CD4-positive, alpha-beta T cell (primary cell): ENCODE results near the gene RBPJL. TPM values are rescaled to one million over a fixed set of nuclear protein-coding genes. Genes with fewer than 3 reads are reported as not detected.

Experiments
- ATAC-seq: fragments of 200-7000 bp; cut with Tn5 transposase; one replicate; pipeline ENCODE4 v1.10.0; 2022; ENCODE audit warnings: mild to moderate bottlenecking; ENCODE audit not compliant: poor library complexity
- CTCF ChIA-PET: fragments of 350-600 bp; sonication (Branson Sonifier 250); formaldehyde crosslinking; loops from one replicate; lab custom pipeline; 2021; ENCODE audit warnings: antibody characterized with exemption, inconsistent platforms; lab: Charles Lee
- POLR2A ChIA-PET: fragments of 350-600 bp; sonication (Branson Sonifier 250); formaldehyde crosslinking; loops from one replicate; lab custom pipeline; 2021; ENCODE audit warnings: antibody characterized with exemption, inconsistent platforms; lab: Charles Lee
- DNase-seq, 14 experiments: peaks; one replicate each; pipeline ENCODE4 v3.0.0-alpha.2; 2013 to 2020; ENCODE audit warnings: mixed read lengths in 2 of 14
- H3K27ac ChIP-seq, 2 donors: one replicate each; pipeline versions ENCODE4 v1.5.1 to v1.7.0; 2013; ENCODE audit warnings: low read length in 2 of 2, low read depth in 1 of 2, mild to moderate bottlenecking in 1 of 2
- H3K27me3 ChIP-seq, 2 experiments: 1 replicate in 1 of 2; 2 replicates in 1 of 2; pipeline versions ENCODE4 v1.6.1 to v1.7.0; 2013; ENCODE audit warnings: low read length in 2 of 2, control low read depth in 1 of 2, mild to moderate bottlenecking in 1 of 2, moderate library complexity in 1 of 2; ENCODE audit not compliant: insufficient read depth in 2 of 2, control insufficient read depth in 1 of 2
- H3K36me3 ChIP-seq: one replicate; pipeline ENCODE4 v1.6.1; 2013; ENCODE audit warnings: low read length, control low read depth; ENCODE audit not compliant: insufficient read depth
- H3K4me1 ChIP-seq: one replicate; pipeline ENCODE4 v1.6.1; 2013; ENCODE audit warnings: low read length, control low read depth; ENCODE audit not compliant: insufficient read depth
- H3K4me3 ChIP-seq: one replicate; pipeline ENCODE4 v1.5.1; 2013; ENCODE audit warnings: mild to moderate bottlenecking, low read length, moderate library complexity
- H3K9me3 ChIP-seq, 2 experiments: 1 replicate in 1 of 2; 2 replicates in 1 of 2; pipeline versions ENCODE4 v1.6.1 to v1.7.0; 2013; ENCODE audit warnings: low read length in 2 of 2, mild to moderate bottlenecking in 2 of 2, control low read depth in 1 of 2, moderate library complexity in 1 of 2; ENCODE audit not compliant: control insufficient read depth in 1 of 2, insufficient read depth in 1 of 2
- H3K27ac Mint-ChIP-seq: one replicate; pipeline ENCODE4 v1.8.0; 2020; ENCODE audit warnings: mixed read lengths
- H3K27me3 Mint-ChIP-seq: one replicate; pipeline ENCODE4 v1.8.0; 2021; ENCODE audit warnings: mixed read lengths
- H3K36me3 Mint-ChIP-seq: one replicate; pipeline ENCODE4 v1.8.0; 2021; ENCODE audit warnings: low read depth, mixed read lengths
- H3K4me1 Mint-ChIP-seq: one replicate; pipeline ENCODE4 v1.8.0; 2021; ENCODE audit warnings: low read depth, mixed read lengths
- H3K4me3 Mint-ChIP-seq: one replicate; pipeline ENCODE4 v1.8.0; 2020; ENCODE audit warnings: mild to moderate bottlenecking, mixed read lengths
- H3K9me3 Mint-ChIP-seq: one replicate; pipeline ENCODE4 v1.8.0; 2020; ENCODE audit warnings: mixed read lengths
- intact Hi-C, 2 experiments: fragments of 100-400 bp; cut with DNase I in 1 of 2; cut with micrococcal nuclease in 1 of 2; formaldehyde crosslinking; loops; one replicate each; pipeline versions ENCODE4 v1.15.1 to v1.9.0; 2023 to 2025; cut with DNase I, micrococcal nuclease
- total RNA-seq, 174 experiments: library from RNA in 2 of 174; stranded (reverse) in 2 of 174; gene quantifications; one replicate each; pipeline ENCODE4 v1.2.3 and lab custom pipeline; 2021 to 2026
- TF ChIP-seq, protein P1 (sequence below): fragments of 200-600 bp; IDR thresholded peaks from one replicate; pipeline ENCODE4 v1.8.0; 2022; ENCODE audit warnings: antibody characterized with exemption, mild to moderate bottlenecking

The RBPJL gene
- total RNA-seq, 2 experiments from 2014 or later, result not detected

DNA sequence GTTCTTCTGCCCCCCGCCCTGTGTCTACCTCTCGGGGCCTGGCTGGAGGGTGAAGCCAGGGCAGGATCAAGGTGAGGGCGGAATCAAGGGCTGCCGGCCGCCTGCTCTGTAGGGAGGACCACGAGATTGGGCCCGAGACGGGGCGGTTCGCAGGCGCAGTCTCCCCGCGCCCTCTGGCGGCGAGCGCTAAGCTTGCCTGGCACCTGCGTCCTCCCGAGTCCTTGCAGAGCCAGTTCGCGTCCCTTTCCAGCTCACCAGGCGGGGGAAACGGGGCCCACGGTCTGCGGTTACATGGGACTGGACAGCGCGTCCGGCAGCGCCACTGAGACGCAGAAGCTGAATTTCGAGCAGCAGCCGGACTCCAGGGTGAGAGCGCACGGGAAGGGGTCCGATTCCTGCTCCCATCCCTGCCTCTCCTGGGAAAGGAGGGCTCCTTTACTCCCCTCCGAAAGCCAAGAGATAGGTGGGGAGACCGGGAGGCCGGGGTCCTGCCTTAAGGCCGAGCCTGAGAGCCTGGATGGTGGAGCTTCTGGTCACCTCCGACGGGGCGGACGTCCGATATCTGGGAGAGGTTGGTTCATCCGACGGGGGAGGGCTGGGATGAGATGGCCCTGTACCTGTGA is 5.1 kb downstream of the RBPJL start:
- Histone ChIP-seq H3K27me3 (peaks cover 33 to 43% of the 10 kb centered on the region in 2 experiments), H3K4me3 (no peak overlapping the region), H3K36me3 (no peaks in the 10 kb centered on the region), H3K27ac (no peak overlapping the region), H3K9me3 (peaks cover 0 to 15% of the 10 kb centered on the region in 2 experiments), H3K4me1 (peaks cover 8% of the 10 kb centered on the region)
- DNase-seq, result peak in 13 of 14 experiments; percentile 32 to 75 (median 48)
- Mint-ChIP-seq H3K4me1 (peaks cover 7% of the 10 kb centered on the region), H3K4me3 (no peak overlapping the region), H3K27ac (no peak overlapping the region), H3K9me3 (no peaks in the 10 kb centered on the region), H3K27me3 (peaks cover 83% of the 10 kb centered on the region), H3K36me3 (no peaks in the 10 kb centered on the region)
- CTCF ChIA-PET, result interaction anchor here (0.6 to 1.7 kb wide), 13 partner anchors 9 to 626 kb away, joined by 3 to 12 read pairs (median 4); partner anchors contain the start of gene SYS1
- POLR2A ChIA-PET, result no interaction called here
- TF ChIP-seq, protein P1, sequence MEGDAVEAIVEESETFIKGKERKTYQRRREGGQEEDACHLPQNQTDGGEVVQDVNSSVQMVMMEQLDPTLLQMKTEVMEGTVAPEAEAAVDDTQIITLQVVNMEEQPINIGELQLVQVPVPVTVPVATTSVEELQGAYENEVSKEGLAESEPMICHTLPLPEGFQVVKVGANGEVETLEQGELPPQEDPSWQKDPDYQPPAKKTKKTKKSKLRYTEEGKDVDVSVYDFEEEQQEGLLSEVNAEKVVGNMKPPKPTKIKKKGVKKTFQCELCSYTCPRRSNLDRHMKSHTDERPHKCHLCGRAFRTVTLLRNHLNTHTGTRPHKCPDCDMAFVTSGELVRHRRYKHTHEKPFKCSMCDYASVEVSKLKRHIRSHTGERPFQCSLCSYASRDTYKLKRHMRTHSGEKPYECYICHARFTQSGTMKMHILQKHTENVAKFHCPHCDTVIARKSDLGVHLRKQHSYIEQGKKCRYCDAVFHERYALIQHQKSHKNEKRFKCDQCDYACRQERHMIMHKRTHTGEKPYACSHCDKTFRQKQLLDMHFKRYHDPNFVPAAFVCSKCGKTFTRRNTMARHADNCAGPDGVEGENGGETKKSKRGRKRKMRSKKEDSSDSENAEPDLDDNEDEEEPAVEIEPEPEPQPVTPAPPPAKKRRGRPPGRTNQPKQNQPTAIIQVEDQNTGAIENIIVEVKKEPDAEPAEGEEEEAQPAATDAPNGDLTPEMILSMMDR, result peak; percentile 69
- intact Hi-C loops, result loop anchor here (5.0 kb wide), 1 partner anchor 624 kb away; no protein-coding TSS in a partner anchor
- peak; percentile 74 for ATAC-seq

DNA sequence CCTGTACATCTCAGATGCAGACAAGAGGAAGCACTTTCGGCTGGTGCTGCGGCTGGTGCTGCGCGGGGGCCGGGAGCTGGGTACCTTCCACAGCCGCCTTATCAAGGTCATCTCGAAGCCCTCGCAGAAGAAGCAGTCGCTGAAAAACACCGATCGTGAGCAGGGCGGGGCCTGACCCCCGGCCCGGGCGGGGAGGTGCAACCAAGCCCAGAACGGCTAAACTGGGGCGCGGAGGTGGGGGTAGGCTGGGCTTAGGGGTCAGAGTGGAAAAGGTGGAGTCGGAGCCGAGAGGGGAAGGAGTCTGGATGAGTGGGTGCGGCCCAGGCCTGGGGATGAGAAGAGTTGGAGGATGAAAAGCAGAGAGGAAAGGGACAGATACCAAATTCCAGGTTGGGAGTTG is 5.6 kb downstream of the RBPJL start:
- peaks cover 28 to 37% of the 10 kb centered on the region in 2 experiments for H3K27me3 ChIP-seq
- no peaks in the 10 kb centered on the region for H3K36me3 Mint-ChIP-seq
- H3K4me3 ChIP-seq, result no peak overlapping the region
- no peak overlapping the region for H3K4me3 Mint-ChIP-seq
- no peak for ATAC-seq
- H3K4me1 ChIP-seq, result peaks cover 8% of the 10 kb centered on the region
- no peaks in the 10 kb centered on the region for H3K9me3 Mint-ChIP-seq
- peaks cover 83% of the 10 kb centered on the region for H3K27me3 Mint-ChIP-seq
- TF ChIP-seq, protein P1, result no peak
- peaks cover 0 to 13% of the 10 kb centered on the region in 2 experiments for H3K9me3 ChIP-seq
- intact Hi-C loops, result loop anchor here (5.0 kb wide), 1 partner anchor 625 kb away; no protein-coding TSS in a partner anchor
- no peak for DNase-seq
- ChIA-PET CTCF (interaction anchor here (0.6 to 1.7 kb wide), 13 partner anchors 9 to 627 kb away, joined by 3 to 12 read pairs (median 4); partner anchors contain the start of gene SYS1), POLR2A (no interaction called here)
- H3K27ac Mint-ChIP-seq, result no peak overlapping the region
- H3K36me3 ChIP-seq, result no peaks in the 10 kb centered on the region
- peaks cover 7% of the 10 kb centered on the region for H3K4me1 Mint-ChIP-seq
- H3K27ac ChIP-seq, result no peak overlapping the region

DNA sequence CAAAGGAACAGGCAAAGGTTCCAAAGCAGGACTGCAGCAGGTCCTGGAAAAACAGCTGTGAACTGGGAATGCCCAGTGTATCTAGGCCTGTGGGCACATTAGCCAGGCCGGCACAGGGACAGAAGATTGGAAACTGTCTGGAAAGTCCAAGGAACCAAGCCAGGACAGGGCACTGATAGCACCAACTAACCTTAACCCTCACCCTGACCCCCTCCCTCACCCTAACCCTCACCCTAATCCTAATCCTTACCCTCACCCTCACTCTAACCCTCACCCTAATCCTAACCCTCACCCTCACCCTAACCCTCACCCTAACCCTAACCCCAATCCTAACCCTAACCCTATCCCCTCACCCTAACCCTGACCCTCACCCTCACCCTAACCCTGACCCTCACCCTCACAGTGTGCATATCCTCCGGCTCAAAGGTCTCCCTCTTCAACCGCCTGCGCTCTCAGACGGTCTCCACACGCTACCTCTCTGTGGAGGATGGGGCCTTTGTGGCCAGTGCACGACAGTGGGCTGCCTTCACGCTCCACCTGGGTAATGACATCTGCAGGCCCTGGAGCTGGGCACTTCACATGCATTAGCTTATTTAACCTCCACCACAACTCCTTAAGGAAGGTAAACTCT is 6.5 kb downstream of the RBPJL start:
- no peaks in the 10 kb centered on the region for H3K36me3 Mint-ChIP-seq
- H3K4me1 Mint-ChIP-seq, result peaks cover 7% of the 10 kb centered on the region
- TF ChIP-seq, protein P1, result no peak
- Histone ChIP-seq H3K4me3 (no peak overlapping the region), H3K36me3 (no peaks in the 10 kb centered on the region), H3K4me1 (peaks cover 8% of the 10 kb centered on the region), H3K27me3 (peaks cover 23 to 32% of the 10 kb centered on the region in 2 experiments), H3K27ac (no peak overlapping the region), H3K9me3 (peaks cover 0 to 13% of the 10 kb centered on the region in 2 experiments)
- no peak overlapping the region for H3K27ac Mint-ChIP-seq
- H3K9me3 Mint-ChIP-seq, result no peaks in the 10 kb centered on the region
- POLR2A ChIA-PET, result interaction anchor here (0.6 kb wide), 1 partner anchor 243 kb away, joined by 3 read pairs; no protein-coding TSS in a partner anchor
- no peak overlapping the region for H3K4me3 Mint-ChIP-seq
- peaks cover 79% of the 10 kb centered on the region for H3K27me3 Mint-ChIP-seq
- intact Hi-C loops, result loop anchor here (5.0 kb wide), 1 partner anchor 626 kb away; no protein-coding TSS in a partner anchor
- DNase-seq (no peak), ATAC-seq (no peak)
- CTCF ChIA-PET, result no interaction called here
